SK-N-SH treated with all-trans-retinoic acid at 6 μM for 48 hours (cell line): ENCODE results near the gene TPBG.

ENCODE experiments used
- ATAC-seq: fragments of 200-7000 bp; cut with Tn5 transposase; 3 replicates; pipeline ENCODE4 v1.9.1; 2020; ENCODE audit warnings: mild to moderate bottlenecking, moderate library complexity
- ARNTL ChIP-seq: fragments of 450-650 bp; formaldehyde crosslinking; IDR thresholded peaks from 2 replicates; pipeline ENCODE4 v1.5.0; 2020; ENCODE audit warnings: low read depth, mild to moderate bottlenecking, moderate library complexity, borderline replicate concordance
- CSDC2 ChIP-seq: fragments of 250-450 bp; sonication (Bioruptor Pico); IDR thresholded peaks from 2 replicates; pipeline ENCODE4 v1.5.0; 2020; ENCODE audit warnings: mild to moderate bottlenecking, moderate library complexity
- CSRNP3 ChIP-seq: fragments of 250-450 bp; sonication (Bioruptor Pico); IDR thresholded peaks from 2 replicates; pipeline ENCODE4 v1.5.1; 2021; ENCODE audit warnings: mild to moderate bottlenecking, moderate library complexity
- ESRRG ChIP-seq: fragments of 250-450 bp; sonication (Bioruptor Pico); IDR thresholded peaks from 2 replicates; pipeline ENCODE4 v1.6.1; 2021; ENCODE audit warnings: mild to moderate bottlenecking
- GLIS3 ChIP-seq: fragments of 250-450 bp; sonication (Bioruptor Pico); IDR thresholded peaks from 2 replicates; pipeline ENCODE4 v1.5.0; 2020; ENCODE audit warnings: mild to moderate bottlenecking, moderate library complexity
- ISL1 ChIP-seq: fragments of 250-450 bp; sonication (Bioruptor Pico); IDR thresholded peaks from 2 replicates; pipeline ENCODE4 v2.1.2; 2022; ENCODE audit warnings: mild to moderate bottlenecking, moderate library complexity
- PATZ1 ChIP-seq: fragments of 250-450 bp; sonication (Bioruptor Pico); IDR thresholded peaks from 2 replicates; pipeline ENCODE4 v1.8.0; 2020; ENCODE audit warnings: mild to moderate bottlenecking, moderate library complexity, borderline replicate concordance
- POU6F1 ChIP-seq: fragments of 250-450 bp; sonication (Bioruptor Pico); IDR thresholded peaks from 2 replicates; pipeline ENCODE4 v1.8.0; 2021; ENCODE audit warnings: low read depth, mild to moderate bottlenecking, moderate library complexity, borderline replicate concordance
- PPARA ChIP-seq: fragments of 250-450 bp; sonication (Bioruptor Pico); IDR thresholded peaks from 2 replicates; pipeline ENCODE4 v1.5.0; 2020; ENCODE audit warnings: mild to moderate bottlenecking, borderline replicate concordance
- RARB ChIP-seq: fragments of 250-450 bp; sonication (Bioruptor Pico); IDR thresholded peaks from 2 replicates; pipeline ENCODE4 v1.8.0; 2021; ENCODE audit warnings: mild to moderate bottlenecking, moderate library complexity
- SNAI2 ChIP-seq: fragments of 250-450 bp; sonication (Bioruptor Pico); IDR thresholded peaks from 2 replicates; pipeline ENCODE4 v1.5.0; 2020; ENCODE audit warnings: mild to moderate bottlenecking, moderate library complexity
- TCF4 ChIP-seq: fragments of 250-450 bp; sonication (Bioruptor Pico); IDR thresholded peaks from 2 replicates; pipeline ENCODE4 v1.8.0; 2021; ENCODE audit warnings: mild to moderate bottlenecking, moderate library complexity, borderline replicate concordance
- TOX ChIP-seq: fragments of 250-450 bp; sonication (Bioruptor Pico); IDR thresholded peaks from 2 replicates; pipeline ENCODE4 v1.8.0; 2021; ENCODE audit warnings: mild to moderate bottlenecking, moderate library complexity, borderline replicate concordance
- TSHZ2 ChIP-seq: fragments of 250-450 bp; sonication (Bioruptor Pico); IDR thresholded peaks from 2 replicates; pipeline ENCODE4 v1.5.0; 2020; ENCODE audit warnings: mild to moderate bottlenecking, moderate library complexity
- ZC3H10 ChIP-seq: fragments of 250-450 bp; sonication (Bioruptor Pico); IDR thresholded peaks from 2 replicates; pipeline ENCODE4 v1.5.1; 2021; ENCODE audit warnings: mild to moderate bottlenecking, moderate library complexity
- ZFP3 ChIP-seq: fragments of 250-450 bp; sonication (Bioruptor Pico); IDR thresholded peaks from 2 replicates; pipeline ENCODE4 v1.5.0; 2020; ENCODE audit warnings: mild to moderate bottlenecking, moderate library complexity
- ZFP30 ChIP-seq: fragments of 450-650 bp; formaldehyde crosslinking; IDR thresholded peaks from 2 replicates; pipeline ENCODE4 v1.5.0; 2022; ENCODE audit warnings: mild to moderate bottlenecking, moderate library complexity
- ZNF565 ChIP-seq: fragments of 450-650 bp; formaldehyde crosslinking; conservative IDR thresholded peaks from 2 replicates; pipeline ENCODE4 v1.5.0; 2020; ENCODE audit warnings: low read depth, mild to moderate bottlenecking, moderate library complexity
- ZNF70 ChIP-seq: fragments of 450-650 bp; formaldehyde crosslinking; IDR thresholded peaks from 2 replicates; pipeline ENCODE4 v1.5.0; 2020; ENCODE audit warnings: mild to moderate bottlenecking, moderate library complexity
- ZNF8 ChIP-seq: fragments of 450-650 bp; formaldehyde crosslinking; IDR thresholded peaks from 2 replicates; pipeline ENCODE4 v1.5.0; 2020; ENCODE audit warnings: mild to moderate bottlenecking, moderate library complexity

TPBG gene

GRCh38 chr6:82372656-82373055 is 9.0 kb downstream of the TPBG start:
- no peak for TF ChIP-seq SNAI2 (CRISPR knock-in tag)
- TF ChIP-seq ZNF70 (CRISPR knock-in tag), result no peak
- TF ChIP-seq POU6F1, result no peak
- no peak for TF ChIP-seq ZNF8 (CRISPR knock-in tag)
- TF ChIP-seq ARNTL (CRISPR knock-in tag), result no peak
- no peak for TF ChIP-seq PPARA (CRISPR knock-in tag)
- ATAC-seq, result no peak

- TF ChIP-seq ISL1 (CRISPR knock-in tag), result no peak
- ATAC-seq, result no peak
These were observed 10.9 kb downstream of the TPBG start for GRCh38 chr6:82374516-82374915.

- ATAC-seq, result no peak
- TF ChIP-seq TOX (CRISPR knock-in tag), result no peak
- TF ChIP-seq RARB (CRISPR knock-in tag), result no peak
- TF ChIP-seq ARNTL (CRISPR knock-in tag), result no peak
- no peak for TF ChIP-seq ZC3H10 (CRISPR knock-in tag)
- TF ChIP-seq CSDC2 (CRISPR knock-in tag), result no peak
- TF ChIP-seq GLIS3, result no peak
- TF ChIP-seq ZNF565 (CRISPR knock-in tag), result no peak
- no peak for TF ChIP-seq TSHZ2 (CRISPR knock-in tag)
- TF ChIP-seq ZNF70 (CRISPR knock-in tag), result no peak
- TF ChIP-seq ESRRG (CRISPR knock-in tag), result no peak
- TF ChIP-seq CSRNP3 (CRISPR knock-in tag), result no peak
- TF ChIP-seq TCF4 (CRISPR knock-in tag), result no peak
- TF ChIP-seq ZNF8 (CRISPR knock-in tag), result no peak
- TF ChIP-seq SNAI2 (CRISPR knock-in tag), result no peak
- no peak for TF ChIP-seq ISL1 (CRISPR knock-in tag)
- TF ChIP-seq PATZ1 (CRISPR knock-in tag), result no peak
- TF ChIP-seq POU6F1, result no peak
- no peak for TF ChIP-seq ZFP30
- TF ChIP-seq PPARA (CRISPR knock-in tag), result no peak
- no peak for TF ChIP-seq ZFP3 (CRISPR knock-in tag)
These were observed 13.0 kb downstream of the TPBG start for GRCh38 chr6:82376636-82377035.
